GM19023 (cell line): Measurements from ENCODE around the gene RAP1GDS1.
"Not testable (repeated sequence)": the region's sequence is repeated elsewhere in the genome, so short reads cannot be mapped to it uniquely, and the experiment has no call there.

Experiments
- ATAC-seq: cut with Tn5 transposase; IDR thresholded peaks from one replicate; pipeline ENCODE4 v1.9.1; 2021; ENCODE audit warnings: mild to moderate bottlenecking, moderate library complexity; ENCODE audit not compliant: unreplicated experiment

Gene RAP1GDS1

GRCh38 chr4:98345838-98346237 is 84.7 kb downstream of the RAP1GDS1 start:
- ATAC-seq: no peak

GRCh38 chr4:98352396-98352795 is 91.2 kb downstream of the RAP1GDS1 start:
- no peak for ATAC-seq

GRCh38 chr4:98352940-98353339 is 91.8 kb downstream of the RAP1GDS1 start:
- ATAC-seq: no peak

GRCh38 chr4:98358630-98359248 is 97.6 kb downstream of the RAP1GDS1 start:
- ATAC-seq: no peak

- no peak for ATAC-seq
These were observed 98.5 kb downstream of the RAP1GDS1 start for GRCh38 chr4:98359646-98360045.

- ATAC-seq: no peak
These were observed 102.2 kb downstream of the RAP1GDS1 start for GRCh38 chr4:98363431-98363830.

- ATAC-seq: not testable (repeated sequence)
These were observed 105.1 kb downstream of the RAP1GDS1 start for GRCh38 chr4:98366275-98366674.

GRCh38 chr4:98368000-98368399 is 106.8 kb downstream of the RAP1GDS1 start:
- ATAC-seq: not testable (repeated sequence)

GRCh38 chr4:98369322-98369721 is 108.1 kb downstream of the RAP1GDS1 start:
- no peak for ATAC-seq

- no peak for ATAC-seq
These were observed 113.5 kb downstream of the RAP1GDS1 start for GRCh38 chr4:98374643-98375042.

- no peak for ATAC-seq
These were observed 116.4 kb downstream of the RAP1GDS1 start for GRCh38 chr4:98377559-98377958.

GRCh38 chr4:98381306-98381705 is 120.1 kb downstream of the RAP1GDS1 start:
- ATAC-seq: no peak

- no peak for ATAC-seq
These were observed 122.4 kb downstream of the RAP1GDS1 start for GRCh38 chr4:98383431-98384106.

GRCh38 chr4:98385831-98386230 is 124.6 kb downstream of the RAP1GDS1 start:
- ATAC-seq: no peak

- ATAC-seq: no peak
These were observed 126.3 kb downstream of the RAP1GDS1 start for GRCh38 chr4:98387345-98388026.

GRCh38 chr4:98394134-98394533 is 132.9 kb downstream of the RAP1GDS1 start:
- no peak for ATAC-seq

- no peak for ATAC-seq
These were observed 138.7 kb downstream of the RAP1GDS1 start for GRCh38 chr4:98399915-98400314.

GRCh38 chr4:98406819-98407218 is 145.6 kb downstream of the RAP1GDS1 start:
- ATAC-seq: peak; percentile 76

- ATAC-seq: no peak
These were observed 150.5 kb downstream of the RAP1GDS1 start for GRCh38 chr4:98411731-98412130.

- no peak for ATAC-seq
These were observed 155.7 kb downstream of the RAP1GDS1 start for GRCh38 chr4:98416844-98417243.

GRCh38 chr4:98420151-98420550 is 159.0 kb downstream of the RAP1GDS1 start:
- not testable (repeated sequence) for ATAC-seq

- no peak for ATAC-seq
These were observed 159.9 kb downstream of the RAP1GDS1 start for GRCh38 chr4:98421111-98421510.
